GM10847 (cell line): ENCODE data around the gene ABLIM2.

ENCODE experiments used
- POLR2A ChIP-seq: IDR thresholded peaks from 2 replicates; pipeline ENCODE4 v1.6.1; 2011; ENCODE audit not compliant: insufficient read length; ENCODE audit errors: extremely low read depth

Gene ABLIM2

DNA sequence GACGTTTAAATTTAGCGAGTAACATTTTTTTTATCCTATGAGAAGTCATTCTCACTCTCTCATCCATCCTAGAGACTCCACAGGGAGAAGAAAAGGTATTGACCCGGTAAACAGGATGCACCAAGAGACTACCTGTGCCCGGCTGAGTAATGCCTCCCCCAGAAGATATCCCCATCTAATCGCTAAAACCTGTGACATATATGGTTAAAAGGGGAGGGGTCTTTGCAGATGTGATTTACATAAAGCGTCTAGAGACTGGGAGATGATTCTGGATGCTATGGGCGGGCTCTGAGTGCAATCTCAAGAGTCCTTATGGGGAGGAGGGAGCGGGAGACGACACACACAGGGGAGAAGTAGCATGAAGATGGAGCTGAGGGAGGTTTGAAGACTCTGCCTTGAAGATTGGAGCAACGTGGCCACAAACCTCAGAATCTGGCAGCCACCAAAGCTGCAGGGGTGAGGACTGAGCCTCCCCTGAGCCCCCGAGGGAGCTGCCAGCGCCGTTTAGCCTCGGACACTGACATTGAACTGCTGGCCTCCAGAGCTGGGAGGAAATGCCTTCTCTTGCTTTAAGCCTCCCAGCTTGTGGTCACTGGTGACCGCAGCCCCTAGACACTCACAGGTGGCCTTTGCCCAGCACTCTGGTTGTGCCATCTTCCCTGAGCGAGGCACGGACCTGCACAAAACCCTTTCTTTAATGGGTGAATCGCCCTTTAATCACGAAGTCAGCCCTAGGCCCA is 11.2 kb downstream of the ABLIM2 start:
- no peak for TF ChIP-seq POLR2A

GRCh38 chr4:8146157-8146556 is 12.5 kb downstream of the ABLIM2 start:
- TF ChIP-seq POLR2A, result no peak

DNA sequence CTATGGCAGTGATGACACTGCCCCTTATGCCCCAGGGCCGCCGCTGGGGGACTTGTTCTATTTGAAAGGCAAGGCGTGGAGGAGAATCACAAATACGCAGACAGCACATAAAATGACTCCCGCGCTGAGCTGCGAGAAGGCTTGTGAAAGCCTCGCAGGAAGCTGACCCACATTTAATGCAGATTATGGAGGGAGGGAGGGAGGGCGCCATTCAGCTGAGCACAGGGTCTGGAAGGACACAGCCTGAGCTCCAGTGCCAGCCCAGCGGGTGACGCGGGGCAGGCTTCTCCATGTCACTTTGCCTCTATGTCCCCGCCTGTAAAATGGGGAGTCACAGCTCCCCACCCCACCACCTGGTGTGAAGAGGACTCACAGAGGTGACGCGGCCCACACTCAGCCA is 14.3 kb downstream of the ABLIM2 start:
- no peak for TF ChIP-seq POLR2A

DNA sequence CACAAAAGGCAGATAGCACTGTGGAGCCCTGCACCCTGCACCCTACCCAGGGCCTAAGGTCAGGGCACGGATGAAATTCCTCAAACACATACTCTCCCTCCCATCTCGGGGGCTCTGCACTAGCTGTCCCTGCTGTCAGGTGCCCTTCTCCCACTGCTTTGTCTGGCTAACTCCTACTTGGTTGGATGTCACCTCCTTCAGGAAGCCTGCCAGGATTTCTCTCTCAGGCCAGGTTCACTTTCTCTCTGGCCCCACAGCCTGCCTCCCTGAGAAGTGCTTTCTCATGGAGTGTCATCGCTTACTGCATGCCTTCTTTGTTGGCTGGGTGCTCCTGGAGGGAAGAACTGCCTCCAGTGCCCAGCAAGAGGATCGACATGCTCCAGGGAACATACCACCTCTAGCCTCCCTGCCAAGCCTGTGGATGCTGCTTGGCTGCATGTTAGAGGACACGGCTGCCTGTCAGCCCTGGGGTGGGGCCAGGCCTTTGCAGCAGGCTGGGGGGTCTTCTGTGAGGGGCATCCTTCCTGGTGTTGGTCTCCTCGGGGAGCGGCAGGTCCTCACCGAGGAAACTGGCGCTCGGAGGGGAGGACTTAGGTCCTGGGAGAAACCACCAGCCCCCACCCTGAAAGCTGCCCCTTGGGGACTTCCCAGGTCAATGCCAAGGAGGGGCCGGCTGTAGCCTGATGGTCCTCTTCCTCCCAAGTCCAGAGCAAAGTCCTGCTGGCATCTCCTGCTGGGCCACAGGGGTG is 15.0 kb downstream of the ABLIM2 start:
- no peak for TF ChIP-seq POLR2A

GRCh38 chr4:8142556-8142955 is 16.1 kb downstream of the ABLIM2 start:
- TF ChIP-seq POLR2A, result no peak

DNA sequence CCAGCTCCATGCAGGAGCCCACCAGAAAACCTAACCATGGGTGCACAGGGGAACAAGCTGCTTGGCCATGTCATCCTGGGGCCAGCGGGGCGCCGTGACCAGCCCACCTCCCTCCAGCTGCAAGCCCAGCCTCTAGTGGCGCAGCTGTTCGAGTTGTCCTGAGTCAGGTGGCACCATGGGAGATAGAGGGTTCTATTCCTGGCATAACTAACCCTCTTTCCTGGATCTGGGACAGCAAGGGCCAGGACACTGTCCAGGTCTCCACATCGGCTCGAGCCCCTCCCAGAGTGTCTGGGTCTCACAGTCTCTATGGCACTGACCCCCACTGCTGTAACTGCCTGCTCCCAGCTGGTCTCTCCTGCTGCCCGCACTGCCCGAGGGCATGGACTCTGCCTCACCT is 16.7 kb downstream of the ABLIM2 start:
- no peak for TF ChIP-seq POLR2A

- no peak for TF ChIP-seq POLR2A
Observed at GRCh38 chr4:8140915-8141314, 17.7 kb downstream of the ABLIM2 start.

DNA sequence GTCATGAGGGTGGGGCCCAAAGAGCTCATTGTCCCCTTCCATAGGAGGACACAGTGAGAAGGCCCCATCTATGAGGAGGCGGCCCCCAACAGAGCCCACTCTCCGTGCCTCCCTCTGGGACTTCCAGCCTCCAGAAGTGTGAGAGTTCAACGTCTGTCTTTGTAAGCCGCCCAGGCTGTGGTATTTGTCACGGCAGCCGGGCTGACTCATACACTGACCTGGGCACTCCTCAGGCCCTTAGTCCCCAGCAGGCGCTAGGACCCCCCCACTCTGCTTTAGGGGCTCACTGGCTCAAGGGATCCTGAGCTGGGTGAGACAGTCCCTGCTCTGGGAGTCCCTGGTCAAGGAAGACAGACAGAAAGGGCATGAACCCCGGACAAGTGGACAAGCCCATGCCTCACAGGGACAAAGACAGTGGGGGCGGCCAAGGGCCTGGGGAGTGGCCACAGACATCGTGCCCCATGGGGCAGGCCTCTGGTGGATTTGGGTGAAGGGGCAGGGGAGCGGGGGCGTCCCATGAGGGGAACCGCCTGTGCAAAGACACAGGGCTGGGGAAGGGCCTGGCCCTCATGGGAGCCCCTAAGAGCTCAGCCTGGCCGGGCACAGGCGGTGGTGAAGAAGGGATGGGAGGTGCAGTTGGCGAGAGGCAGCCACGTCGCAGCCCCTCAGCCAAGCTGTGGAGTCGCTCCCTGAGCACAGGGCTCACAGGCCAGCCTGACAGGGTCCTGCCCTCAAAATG is 21.5 kb downstream of the ABLIM2 start:
- TF ChIP-seq POLR2A, result no peak

- TF ChIP-seq POLR2A, result no peak
Observed at GRCh38 chr4:8136529-8136928, 22.1 kb downstream of the ABLIM2 start.

DNA sequence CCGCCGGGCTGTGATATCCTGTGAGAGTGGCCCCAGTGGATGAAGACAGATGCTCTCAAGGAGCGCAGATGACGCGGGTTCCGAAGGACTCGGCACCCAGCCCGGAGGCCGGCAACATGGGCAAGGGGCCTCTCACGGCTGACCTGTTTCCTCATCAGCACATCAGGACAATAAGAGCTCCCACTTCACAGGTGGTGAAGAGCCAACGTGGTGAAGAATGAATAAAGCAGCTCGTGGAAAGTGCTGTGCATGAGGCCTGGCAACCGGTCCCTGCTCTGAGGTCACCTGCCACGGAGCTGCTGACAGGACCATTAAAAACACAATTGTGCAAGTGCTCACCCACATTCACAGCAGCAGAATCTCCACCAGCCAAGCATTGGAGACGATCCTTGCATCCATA is 22.9 kb downstream of the ABLIM2 start:
- no peak for TF ChIP-seq POLR2A

DNA sequence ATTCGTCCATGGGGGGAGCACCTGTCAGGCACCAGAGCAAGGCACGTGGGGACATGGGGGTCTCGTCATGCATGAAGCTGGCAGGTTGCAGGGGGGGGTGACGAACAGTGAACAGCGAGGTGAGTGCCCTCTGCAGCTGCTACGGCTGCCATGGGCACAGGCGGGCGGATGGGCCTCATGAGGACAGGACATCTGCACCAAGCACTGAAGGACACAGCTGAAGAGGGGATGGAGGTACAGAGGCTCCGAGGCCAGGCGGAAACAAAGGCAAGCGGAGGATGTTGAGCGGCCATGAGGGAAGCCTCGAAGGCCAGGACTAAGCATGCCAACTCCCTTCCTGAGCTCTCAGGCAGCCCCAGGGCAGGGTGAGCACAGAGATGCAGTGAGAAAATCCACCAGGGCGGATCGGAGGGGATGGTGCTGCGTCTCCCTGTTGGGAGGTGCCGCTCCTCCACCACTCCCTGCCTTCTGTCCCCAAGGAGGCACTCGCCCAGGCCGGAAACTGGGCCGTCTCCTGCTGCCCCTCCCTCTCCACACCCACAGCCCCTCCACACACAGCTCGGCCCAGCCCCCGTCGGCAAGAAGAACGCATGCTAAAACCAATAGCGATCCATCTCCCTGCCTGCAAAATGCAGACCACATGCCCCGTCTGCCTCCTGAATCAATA is 24.6 kb downstream of the ABLIM2 start:
- no peak for TF ChIP-seq POLR2A

- TF ChIP-seq POLR2A, result no peak
Observed at GRCh38 chr4:8132947-8133705, 25.5 kb downstream of the ABLIM2 start.

- no peak for TF ChIP-seq POLR2A
Observed at GRCh38 chr4:8132400-8132799, 26.2 kb downstream of the ABLIM2 start.

- no peak for TF ChIP-seq POLR2A
Observed at GRCh38 chr4:8131826-8132225, 26.8 kb downstream of the ABLIM2 start.

GRCh38 chr4:8131210-8131609 is 27.4 kb downstream of the ABLIM2 start:
- TF ChIP-seq POLR2A, result no peak

DNA sequence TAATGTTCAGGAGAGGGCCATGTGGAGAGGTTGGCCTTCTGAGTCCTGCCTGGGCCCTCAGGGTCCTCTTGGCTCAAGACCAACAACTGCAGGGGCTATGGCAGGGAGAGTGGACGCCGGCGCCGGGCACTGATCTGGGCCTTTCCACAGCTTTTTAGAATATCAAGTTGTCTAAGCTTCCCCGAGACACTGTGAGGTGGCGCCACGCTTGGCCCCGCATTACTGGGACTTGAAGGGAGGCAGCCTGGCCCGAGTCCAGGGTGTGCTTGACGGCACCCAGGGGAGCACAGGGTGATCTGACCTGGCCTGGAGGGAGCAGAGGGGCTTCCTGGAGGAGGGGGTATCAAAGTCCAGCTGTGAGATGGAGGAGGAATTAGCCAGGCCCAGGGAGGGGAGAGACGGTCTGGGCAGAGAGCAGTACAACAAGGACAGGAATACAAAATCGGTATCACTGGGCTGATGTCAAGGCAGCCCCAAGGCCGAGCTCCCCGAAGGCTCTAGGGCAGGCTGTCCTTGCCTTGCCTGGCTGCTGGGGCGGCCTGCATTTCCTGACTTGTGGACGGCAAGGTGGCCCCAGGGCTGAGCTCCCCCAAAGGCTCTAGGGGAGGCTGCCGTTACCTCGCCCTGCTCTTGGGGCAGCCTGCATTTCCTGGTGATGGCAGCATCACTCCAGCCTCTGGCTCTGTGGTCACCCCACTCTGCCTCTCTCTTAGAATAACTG is 28.1 kb downstream of the ABLIM2 start:
- no peak for TF ChIP-seq POLR2A
